ENCODE measurements around the gene CHRM4.
A peak's percentile ranks its signal among the peaks of the same experiment; 100 is the strongest.

Gene CHRM4

GRCh38 chr11:46338988-46339666 is 52.4 kb downstream of the CHRM4 start:
- Histone ChIP-seq H3K9me3 (ENCODE audit: low read depth, low read length) (no peaks in the 10 kb centered on the region), H3K4me3 (peak overlapping the region; percentile 34), H3K9ac (ENCODE audit: insufficient read length) (peak overlapping the region; percentile 23), H3K36me3 (ENCODE audit: insufficient read depth, low read length) (no peaks in the 10 kb centered on the region), H3K27ac (peak overlapping the region; percentile 89)
- TF ChIP-seq FOXP2 (optimal IDR thresholded peaks at IDR 0.05; ENCODE audit: control extremely low read depth, extremely low read length, insufficient read depth) (peak; percentile 52), POLR2AphosphoS5 (IDR thresholded peaks at IDR 0.05; ENCODE audit: borderline replicate concordance, low read depth, low read length) (no peak)
- no peak for DNase-seq (ENCODE audit: low read depth, low spot score)

- DNase-seq (ENCODE audit: low read depth, low spot score), result no peak
- Histone ChIP-seq H3K9ac (ENCODE audit: insufficient read length) (no peak overlapping the region), H3K36me3 (ENCODE audit: insufficient read depth, low read length) (no peaks in the 10 kb centered on the region), H3K4me3 (peak overlapping the region; percentile 34), H3K27ac (peak overlapping the region; percentile 79), H3K9me3 (ENCODE audit: low read depth, low read length) (no peaks in the 10 kb centered on the region)
- no peak for TF ChIP-seq POLR2AphosphoS5 (IDR thresholded peaks at IDR 0.05; ENCODE audit: borderline replicate concordance, low read depth, low read length)
- TF ChIP-seq EZH2 (IDR thresholded peaks at IDR 0.05), result no peak
- no peak for TF ChIP-seq FOXP2 (optimal IDR thresholded peaks at IDR 0.05; ENCODE audit: control extremely low read depth, extremely low read length, insufficient read depth)
Measured at GRCh38 chr11:46338636-46338987, 53.0 kb downstream of the CHRM4 start.

GRCh38 chr11:46337626-46338345 is 53.8 kb downstream of the CHRM4 start:
- 0 out of 2 replicates have a peak overlapping the region, but pooled peaks have one; percentile 20 for H3K27ac ChIP-seq
- DNase-seq (ENCODE audit: low read depth, low spot score), result no peak
- no peaks in the 10 kb centered on the region for H3K36me3 ChIP-seq (ENCODE audit: insufficient read depth, low read length)
- TF ChIP-seq EZH2 (IDR thresholded peaks at IDR 0.05) (no peak), FOXP2 (optimal IDR thresholded peaks at IDR 0.05; ENCODE audit: control extremely low read depth, extremely low read length, insufficient read depth) (no peak), POLR2AphosphoS5 (IDR thresholded peaks at IDR 0.05; ENCODE audit: borderline replicate concordance, low read depth, low read length) (no peak)
- no peak overlapping the region for H3K4me3 ChIP-seq
- no peaks in the 10 kb centered on the region for H3K9me3 ChIP-seq (ENCODE audit: low read depth, low read length)
- H3K9ac ChIP-seq (ENCODE audit: insufficient read length), result no peak overlapping the region

GRCh38 chr11:46336563-46337180 is 54.9 kb downstream of the CHRM4 start:
- TF ChIP-seq POLR2AphosphoS5 (IDR thresholded peaks at IDR 0.05; ENCODE audit: borderline replicate concordance, low read depth, low read length) (no peak), EZH2 (IDR thresholded peaks at IDR 0.05) (no peak), FOXP2 (optimal IDR thresholded peaks at IDR 0.05; ENCODE audit: control extremely low read depth, extremely low read length, insufficient read depth) (no peak)
- H3K36me3 ChIP-seq (ENCODE audit: insufficient read depth, low read length), result no peaks in the 10 kb centered on the region
- no peaks in the 10 kb centered on the region for H3K9me3 ChIP-seq (ENCODE audit: low read depth, low read length)
- no peak overlapping the region for H3K4me3 ChIP-seq
- DNase-seq (ENCODE audit: low read depth, low spot score), result no peak
- no peak overlapping the region for H3K9ac ChIP-seq (ENCODE audit: insufficient read length)
- H3K27ac ChIP-seq, result no peak overlapping the region

GRCh38 chr11:46335890-46336562 is 55.5 kb downstream of the CHRM4 start:
- Histone ChIP-seq H3K36me3 (ENCODE audit: insufficient read depth, low read length) (no peaks in the 10 kb centered on the region), H3K9ac (ENCODE audit: insufficient read length) (no peak overlapping the region), H3K27ac (peak overlapping the region; percentile 78), H3K9me3 (ENCODE audit: low read depth, low read length) (no peaks in the 10 kb centered on the region), H3K4me3 (no peak overlapping the region)
- no peak for DNase-seq (ENCODE audit: low read depth, low spot score)
- no peak for TF ChIP-seq POLR2AphosphoS5 (IDR thresholded peaks at IDR 0.05; ENCODE audit: borderline replicate concordance, low read depth, low read length)
- TF ChIP-seq EZH2 (IDR thresholded peaks at IDR 0.05), result no peak
- TF ChIP-seq FOXP2 (optimal IDR thresholded peaks at IDR 0.05; ENCODE audit: control extremely low read depth, extremely low read length, insufficient read depth), result no peak

GRCh38 chr11:46335271-46335670 is 56.3 kb downstream of the CHRM4 start:
- DNase-seq (ENCODE audit: low read depth, low spot score), result no peak
- H3K9ac ChIP-seq (ENCODE audit: insufficient read length), result no peak overlapping the region
- TF ChIP-seq POLR2AphosphoS5 (IDR thresholded peaks at IDR 0.05; ENCODE audit: borderline replicate concordance, low read depth, low read length) (no peak), FOXP2 (optimal IDR thresholded peaks at IDR 0.05; ENCODE audit: control extremely low read depth, extremely low read length, insufficient read depth) (no peak), EZH2 (IDR thresholded peaks at IDR 0.05) (no peak)
- peak overlapping the region; percentile 78 for H3K27ac ChIP-seq
- no peaks in the 10 kb centered on the region for H3K36me3 ChIP-seq (ENCODE audit: insufficient read depth, low read length)
- H3K9me3 ChIP-seq (ENCODE audit: low read depth, low read length), result no peaks in the 10 kb centered on the region
- no peak overlapping the region for H3K4me3 ChIP-seq

GRCh38 chr11:46334211-46334610 is 57.4 kb downstream of the CHRM4 start:
- TF ChIP-seq POLR2AphosphoS5 (IDR thresholded peaks at IDR 0.05; ENCODE audit: borderline replicate concordance, low read depth, low read length) (no peak), FOXP2 (optimal IDR thresholded peaks at IDR 0.05; ENCODE audit: control extremely low read depth, extremely low read length, insufficient read depth) (no peak), EZH2 (IDR thresholded peaks at IDR 0.05) (no peak)
- DNase-seq (ENCODE audit: low read depth, low spot score), result no peak
- H3K27ac ChIP-seq, result no peak overlapping the region
- H3K36me3 ChIP-seq (ENCODE audit: insufficient read depth, low read length), result no peaks in the 10 kb centered on the region
- no peak overlapping the region for H3K4me3 ChIP-seq
- H3K9ac ChIP-seq (ENCODE audit: insufficient read length), result no peak overlapping the region
- no peaks in the 10 kb centered on the region for H3K9me3 ChIP-seq (ENCODE audit: low read depth, low read length)

Data from SK-N-MC (cell line).